ENCODE measurements around the gene ADNP2. TPM values are rescaled to one million over a fixed set of nuclear protein-coding genes. Genes with fewer than 3 reads are reported as not detected.

ADNP2 gene
- total and polyA plus RNA-seq, 2 of the 4 experiments (the other 2 are of a cell fraction), result 5.6 to 18.3 TPM

- in situ Hi-C loops (cut with MboI; ENCODE audit: low sequenced_read_pairs), result no loop called here
- ChIA-PET CTCF (no interaction called here), POLR2A (ENCODE audit: unreplicated experiment) (no interaction called here)
- intact Hi-C loops (cut with micrococcal nuclease), result no loop called here
- Histone ChIP-seq H3K4me1 (ENCODE audit: control insufficient read depth, insufficient read depth, low read length) (peaks cover 7% of the 10 kb centered on the region), H3K27me3 (ENCODE audit: control insufficient read depth, insufficient read depth, low read length) (no peaks in the 10 kb centered on the region), H4K5ac (ENCODE audit: low read depth, low read length) (no peak overlapping the region), H3K36me3 (ENCODE audit: control insufficient read depth, insufficient read depth, low read length) (no peaks in the 10 kb centered on the region), H3K56ac (ENCODE audit: extremely low read depth, insufficient read depth, low read length) (no peak overlapping the region), H2BK15ac (ENCODE audit: low read depth, low read length) (no peak overlapping the region), H3K79me1 (ENCODE audit: low read depth in 1 of 2, low read length in 2 of 2) (peaks cover 7 to 10% of the 10 kb centered on the region in 2 experiments), H3K4me2 (ENCODE audit: low read depth, low read length) (no peak overlapping the region), H4K8ac (ENCODE audit: low read depth in 2 of 2, low read length in 2 of 2) (no peak overlapping the region), H2BK20ac (ENCODE audit: low read depth, low read length) (no peak overlapping the region), H3K9ac (ENCODE audit: low read depth, low read length) (no peak overlapping the region), H3K4me3 (ENCODE audit: insufficient read depth, low read depth, low read length) (no peak overlapping the region), H3K9me3 (ENCODE audit: control insufficient read depth, insufficient read depth, low read length) (no peaks in the 10 kb centered on the region), H4K91ac (ENCODE audit: insufficient read depth, low read depth, low read length) (no peak overlapping the region), H3K23ac (ENCODE audit: low read depth, low read length) (no peak overlapping the region), H3K9me1 (ENCODE audit: insufficient read depth, low read length) (peaks cover 8% of the 10 kb centered on the region), H2AK9ac (replicated peaks; ENCODE audit: low read depth, low read length, poor library complexity) (no peak overlapping the region), H3K18ac (ENCODE audit: low read depth, low read length) (no peak overlapping the region), H2BK5ac (ENCODE audit: low read depth, low read length, poor library complexity, severe bottlenecking) (no peak overlapping the region), H4K20me1 (ENCODE audit: insufficient read depth, low read length) (peaks cover 10% of the 10 kb centered on the region), H3K27ac (ENCODE audit: insufficient read depth, low read length) (no peak overlapping the region), H3K14ac (replicated peaks; ENCODE audit: low read depth, low read length) (no peak overlapping the region), H2BK120ac (ENCODE audit: low read depth, low read length) (no peak overlapping the region), H2AK5ac (ENCODE audit: low read depth, low read length) (no peak overlapping the region), H3K4ac (ENCODE audit: low read depth, low read length) (no peak overlapping the region), H2AFZ (replicated peaks; ENCODE audit: low read length, poor library complexity) (no peak overlapping the region)
- dilution Hi-C loops (cut with HindIII; ENCODE audit: low sequenced_read_pairs, unreplicated experiment), result no loop called here
- DNase-seq, result no peak
- WGBS, 2 experiments (ENCODE audit: extremely low coverage in 2 of 2, insufficient read length in 1 of 2), result 83% methylated on average over 1 of the region's 13 CpGs; no CpG with 5 or more reads in 1 of the 2 experiments
- TF ChIP-seq CTCF (conservative IDR thresholded peaks at IDR 0.05; ENCODE audit: low read depth, low read length) (no peak), MAZ (IDR thresholded peaks at IDR 0.05; ENCODE audit: borderline replicate concordance, low read depth, low read length) (no peak), USF2 (IDR thresholded peaks at IDR 0.05; ENCODE audit: low read depth, low read length) (no peak), MAFK (IDR thresholded peaks at IDR 0.05; ENCODE audit: low read depth, low read length) (no peak), RCOR1 (IDR thresholded peaks at IDR 0.05; ENCODE audit: insufficient replicate concordance, low read length) (no peak), MXI1 (IDR thresholded peaks at IDR 0.05; ENCODE audit: borderline replicate concordance, low read depth, low read length) (no peak), CEBPB (IDR thresholded peaks at IDR 0.05; ENCODE audit: low read depth, low read length) (no peak), RFX5 (IDR thresholded peaks at IDR 0.05; ENCODE audit: low read depth, low read length) (no peak)
- no TSS peak for BruUV-seq (replicated peaks)
- ATAC-seq (ENCODE audit: low read depth), result no peak
These were observed 3.5 kb upstream of the ADNP2 start for GRCh38 chr18:80105369-80106167.

Data from IMR-90 (cell line).